Measurements from ENCODE around the gene CLDN5. TPM values are rescaled to one million over a fixed set of nuclear protein-coding genes. Genes with fewer than 3 reads are reported as not detected.

The CLDN5 gene
- total RNA-seq, 1 experiment from 2014 or later: 0.44 TPM

GRCh38 chr22:19520007-19520406 lies 4.2 kb downstream of the CLDN5 start:
- Histone ChIP-seq H3K4ac (ENCODE audit: low read depth, low read length) (no peak overlapping the region), H4K8ac (replicated peaks; ENCODE audit: insufficient read length, low read depth, low read length) (no peak overlapping the region), H2AK5ac (ENCODE audit: insufficient read length, low read length) (no peak overlapping the region), H3K18ac (ENCODE audit: insufficient read length, low read depth, low read length) (no peak overlapping the region), H3K56ac (ENCODE audit: insufficient read length, low read depth, low read length) (no peak overlapping the region), H4K20me1 (ENCODE audit: control insufficient read depth, insufficient read depth, insufficient read length) (no peaks in the 10 kb centered on the region), H3K27ac (ENCODE audit: insufficient read length, low read depth, low read length) (no peak overlapping the region), H2BK12ac (ENCODE audit: insufficient read length, low read depth, low read length) (no peak overlapping the region), H2BK5ac (ENCODE audit: insufficient read length, low read length) (no peak overlapping the region), H3K9me3 (ENCODE audit: control insufficient read depth, low read depth, low read length) (no peaks in the 10 kb centered on the region), H3K9ac (ENCODE audit: extremely low read depth, insufficient read length, low read length) (no peak overlapping the region), H2AFZ (ENCODE audit: low read length) (no peak overlapping the region), H3K79me1 (ENCODE audit: insufficient read depth, low read depth, low read length, poor library complexity, severe bottlenecking) (no peaks in the 10 kb centered on the region), H3K23ac (ENCODE audit: insufficient read length, low read depth, low read length) (no peak overlapping the region), H3K79me2 (ENCODE audit: insufficient read depth, low read length) (no peaks in the 10 kb centered on the region), H3K27me3 (ENCODE audit: insufficient read depth, low read length) (peaks cover 4% of the 10 kb centered on the region; the same call in 1 of the 2 replicates), H2BK15ac (ENCODE audit: low read depth, low read length) (no peak overlapping the region), H3K4me1 (ENCODE audit: insufficient read depth, low read length) (no peaks in the 10 kb centered on the region), H3K14ac (ENCODE audit: insufficient read depth, low read length) (no peak overlapping the region), H4K5ac (ENCODE audit: insufficient read length, low read depth, low read length) (no peak overlapping the region), H4K91ac (ENCODE audit: insufficient read length, low read depth, low read length) (no peak overlapping the region), H2BK120ac (ENCODE audit: low read depth, low read length, poor library complexity, severe bottlenecking) (no peak overlapping the region), H2BK20ac (ENCODE audit: low read depth, low read length, poor library complexity, severe bottlenecking) (no peak overlapping the region), H3K23me2 (ENCODE audit: insufficient read length, low read depth, low read length, poor library complexity, severe bottlenecking) (peaks cover 14% of the 10 kb centered on the region), H3K4me2 (ENCODE audit: insufficient read depth, insufficient read length, low read length) (no peak overlapping the region), H3T11ph (ENCODE audit: low read length) (no peak overlapping the region)
- TF ChIP-seq, protein P1, sequence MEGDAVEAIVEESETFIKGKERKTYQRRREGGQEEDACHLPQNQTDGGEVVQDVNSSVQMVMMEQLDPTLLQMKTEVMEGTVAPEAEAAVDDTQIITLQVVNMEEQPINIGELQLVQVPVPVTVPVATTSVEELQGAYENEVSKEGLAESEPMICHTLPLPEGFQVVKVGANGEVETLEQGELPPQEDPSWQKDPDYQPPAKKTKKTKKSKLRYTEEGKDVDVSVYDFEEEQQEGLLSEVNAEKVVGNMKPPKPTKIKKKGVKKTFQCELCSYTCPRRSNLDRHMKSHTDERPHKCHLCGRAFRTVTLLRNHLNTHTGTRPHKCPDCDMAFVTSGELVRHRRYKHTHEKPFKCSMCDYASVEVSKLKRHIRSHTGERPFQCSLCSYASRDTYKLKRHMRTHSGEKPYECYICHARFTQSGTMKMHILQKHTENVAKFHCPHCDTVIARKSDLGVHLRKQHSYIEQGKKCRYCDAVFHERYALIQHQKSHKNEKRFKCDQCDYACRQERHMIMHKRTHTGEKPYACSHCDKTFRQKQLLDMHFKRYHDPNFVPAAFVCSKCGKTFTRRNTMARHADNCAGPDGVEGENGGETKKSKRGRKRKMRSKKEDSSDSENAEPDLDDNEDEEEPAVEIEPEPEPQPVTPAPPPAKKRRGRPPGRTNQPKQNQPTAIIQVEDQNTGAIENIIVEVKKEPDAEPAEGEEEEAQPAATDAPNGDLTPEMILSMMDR (conservative IDR thresholded peaks at IDR 0.05): no peak
- H3K9me3 Mint-ChIP-seq: no peaks in the 10 kb centered on the region
- no peak overlapping the region for H3K27ac Mint-ChIP-seq
- H3K4me3 Mint-ChIP-seq: no peak overlapping the region
- DNase-seq: no peak
- H3K27me3 Mint-ChIP-seq (ENCODE audit: low read depth): peaks cover 42% of the 10 kb centered on the region
- no CpG with 5 or more reads among the region's 6 CpGs for WGBS (ENCODE audit: extremely low coverage, insufficient read length, low lambda C conversion rate)
- H3K4me1 Mint-ChIP-seq: peaks cover 8 to 11% of the 10 kb centered on the region in 2 experiments; a peak in 3 of 4 replicates
- peaks cover 11 to 31% (median 30%) of the 10 kb centered on the region in 3 experiments; a peak in 5 of 7 replicates for H3K36me3 Mint-ChIP-seq (ENCODE audit: insufficient read depth in 1 of 3, low read depth in 3 of 3)

Measured in H9 (cell line).